ENCODE results near the gene FA2H.
"Not testable (repeated sequence)": the region's sequence is repeated elsewhere in the genome, so short reads cannot be mapped to it uniquely, and the experiment has no call there.

Gene FA2H

GRCh38 chr16:74743045-74743667, 31.5 kb downstream of the FA2H start:
- FAIRE-seq: no peak

GRCh38 chr16:74742051-74742481, 32.6 kb downstream of the FA2H start:
- FAIRE-seq: no peak

- FAIRE-seq: no peak
Measured at GRCh38 chr16:74740795-74741304, 33.8 kb downstream of the FA2H start.

- FAIRE-seq: no peak
Measured at GRCh38 chr16:74739275-74739674, 35.3 kb downstream of the FA2H start.

- no peak for FAIRE-seq
Measured at GRCh38 chr16:74738816-74739215, 35.8 kb downstream of the FA2H start.

GRCh38 chr16:74738113-74738541, 36.5 kb downstream of the FA2H start:
- no peak for FAIRE-seq

GRCh38 chr16:74737521-74737920, 37.1 kb downstream of the FA2H start:
- no peak for FAIRE-seq

- no peak for FAIRE-seq
Measured at GRCh38 chr16:74736531-74737157, 38.0 kb downstream of the FA2H start.

- no peak for FAIRE-seq
Measured at GRCh38 chr16:74735554-74735953, 39.1 kb downstream of the FA2H start.

- FAIRE-seq: no peak
Measured at GRCh38 chr16:74735162-74735452, 39.5 kb downstream of the FA2H start.

- FAIRE-seq: no peak
Measured at GRCh38 chr16:74734361-74735161, 40.1 kb downstream of the FA2H start.

GRCh38 chr16:74732707-74733350, 41.8 kb downstream of the FA2H start:
- no peak for FAIRE-seq

- FAIRE-seq: no peak
Measured at GRCh38 chr16:74731853-74732477, 42.7 kb downstream of the FA2H start.

- no peak for FAIRE-seq
Measured at GRCh38 chr16:74729783-74730683, 44.6 kb downstream of the FA2H start.

GRCh38 chr16:74727903-74728302, 46.7 kb downstream of the FA2H start:
- no peak for FAIRE-seq

GRCh38 chr16:74726716-74727115, 47.9 kb downstream of the FA2H start:
- FAIRE-seq: no peak

GRCh38 chr16:74725651-74726455, 48.8 kb downstream of the FA2H start:
- FAIRE-seq: no peak

- no peak for FAIRE-seq
Measured at GRCh38 chr16:74724820-74725549, 49.6 kb downstream of the FA2H start.

GRCh38 chr16:74723256-74723655, 51.4 kb downstream of the FA2H start:
- no peak for FAIRE-seq

GRCh38 chr16:74722156-74722555, 52.5 kb downstream of the FA2H start:
- FAIRE-seq: not testable (repeated sequence)
